Measurements from ENCODE around the gene FBXL3. TPM values are rescaled to one million over a fixed set of nuclear protein-coding genes. Genes with fewer than 3 reads are reported as not detected.

The FBXL3 gene
- total and polyA plus RNA-seq, 2 of the 13 experiments (the other 11 are each of a cell fraction or from before 2014, with no cell fraction given): 11.5 to 18.5 TPM

- TF ChIP-seq ZBED4 (CRISPR knock-in tag; IDR thresholded peaks at IDR 0.05; ENCODE audit: borderline replicate concordance) (peak; percentile 62; the same call in 1 of the 2 replicates), BRCA1 (CRISPR knock-in tag; IDR thresholded peaks at IDR 0.05) (0 out of 2 replicates have a peak, but pooled peaks have one; percentile 48), BCL6 (CRISPR knock-in tag; IDR thresholded peaks at IDR 0.05) (0 out of 2 replicates have a peak, but pooled peaks have one; percentile 23), NR2F1 (CRISPR knock-in tag; IDR thresholded peaks at IDR 0.05) (no peak), ZNF691 (CRISPR knock-in tag; IDR thresholded peaks at IDR 0.05; ENCODE audit: borderline replicate concordance, low read depth) (peak; percentile 57; the same call in 1 of the 2 replicates), CBX2 (IDR thresholded peaks at IDR 0.05; ENCODE audit: low read depth, low read length) (no peak), CBX2 (CRISPR knock-in tag; IDR thresholded peaks at IDR 0.05; ENCODE audit: low read depth) (peak; percentile 94; the same call in 1 of the 2 replicates), MYC (CRISPR knock-in tag; IDR thresholded peaks at IDR 0.05; ENCODE audit: borderline replicate concordance) (no peak; the same call in 1 of the 2 replicates), RARA (CRISPR knock-in tag; IDR thresholded peaks at IDR 0.05) (no peak; the same call in 1 of the 2 replicates), RFX1 (IDR thresholded peaks at IDR 0.05) (no peak), ZSCAN21 (CRISPR knock-in tag; IDR thresholded peaks at IDR 0.05; ENCODE audit: borderline replicate concordance) (peak; percentile 26; the same call in 1 of the 2 replicates), SOX13 (IDR thresholded peaks at IDR 0.05) (no peak), SOX13 (CRISPR knock-in tag; conservative IDR thresholded peaks at IDR 0.05 in 1 of 2, IDR thresholded peaks at IDR 0.05 in 1 of 2) (0 out of 4 replicates have a peak, but pooled peaks of 1 of the 2 experiments have one; percentile 23), RBM39 (IDR thresholded peaks at IDR 0.05; ENCODE audit: low read depth, low read length, poor library complexity, severe bottlenecking) (peak; percentile 65), THAP11 (CRISPR knock-in tag; IDR thresholded peaks at IDR 0.05) (0 out of 2 replicates have a peak, but pooled peaks have one; percentile 17), ZNF558 (CRISPR knock-in tag; IDR thresholded peaks at IDR 0.05; ENCODE audit: borderline replicate concordance) (no peak), ARID5B (CRISPR knock-in tag; IDR thresholded peaks at IDR 0.05) (peak; percentile 38; the same call in 1 of the 2 replicates), CEBPG (CRISPR knock-in tag; IDR thresholded peaks at IDR 0.05) (0 out of 2 replicates have a peak, but pooled peaks have one; percentile 10), GATAD2A (CRISPR knock-in tag; IDR thresholded peaks at IDR 0.05) (0 out of 2 replicates have a peak, but pooled peaks have one; percentile 22), MTF2 (CRISPR knock-in tag; IDR thresholded peaks at IDR 0.05; ENCODE audit: borderline replicate concordance) (0 out of 2 replicates have a peak, but pooled peaks have one; percentile 50), ZNF292 (CRISPR knock-in tag; IDR thresholded peaks at IDR 0.05; ENCODE audit: borderline replicate concordance, low read depth) (peak; percentile 49; the same call in 1 of the 2 replicates)
Observed at GRCh38 chr13:76980075-76980718, 46.8 kb downstream of the FBXL3 start (continued).

Data from HepG2 (cell line).